HCEC 1CT (cell line): ENCODE measurements around the gene NR5A2.

ENCODE experiments used
- DNase-seq: peaks from one replicate; pipeline ENCODE4 v3.0.0-alpha.2; 2017

NR5A2 gene

DNA sequence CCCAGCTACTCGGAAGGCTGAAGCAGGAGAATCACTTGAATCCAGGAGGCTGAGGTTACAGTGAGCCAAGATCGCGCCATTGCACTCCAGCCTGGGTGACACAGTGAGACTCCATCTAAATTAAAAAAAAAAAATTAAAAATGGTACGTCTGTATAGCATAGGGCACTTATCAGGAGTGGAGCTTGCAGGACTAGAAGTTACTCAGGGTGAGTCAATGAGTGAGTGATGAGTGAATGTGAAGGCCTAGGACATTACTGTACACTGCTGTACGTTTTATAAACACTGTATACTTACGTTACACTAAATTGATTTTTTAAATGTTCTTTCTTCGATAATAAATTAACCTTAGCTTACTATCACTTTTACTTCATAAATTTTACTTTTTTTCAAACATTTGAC, 183.6 kb downstream of the NR5A2 start:
- DNase-seq = peak; percentile 86

GRCh38 chr1:200213392-200213791, 185.9 kb downstream of the NR5A2 start:
- DNase-seq = no peak

DNA sequence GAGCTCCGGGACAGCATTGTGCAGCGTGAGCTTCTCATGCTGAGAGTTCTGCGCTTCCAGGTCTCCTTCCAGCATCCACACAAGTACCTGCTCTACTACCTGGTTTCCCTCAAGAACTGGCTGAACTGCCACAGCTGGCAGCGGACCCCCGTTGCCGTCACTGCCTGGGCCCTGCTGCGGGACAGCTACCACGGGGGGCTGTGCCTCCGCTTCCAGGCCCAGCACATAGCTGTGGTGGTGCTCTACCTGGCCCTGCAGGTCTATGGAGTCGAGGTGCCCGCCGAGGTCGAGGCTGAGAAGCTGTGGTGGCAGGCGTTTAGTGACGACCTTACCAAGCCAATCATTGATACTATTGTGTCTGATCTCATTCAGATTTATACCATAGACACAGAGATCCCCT, 186.4 kb downstream of the NR5A2 start:
- no peak for DNase-seq

- DNase-seq = no peak
These were observed 187.8 kb downstream of the NR5A2 start for GRCh38 chr1:200215350-200215749.

- no peak for DNase-seq
These were observed 190.2 kb downstream of the NR5A2 start for GRCh38 chr1:200217703-200218102.

- DNase-seq = no peak
These were observed 194.2 kb downstream of the NR5A2 start for GRCh38 chr1:200221614-200222282.

- DNase-seq = no peak
These were observed 195.7 kb downstream of the NR5A2 start for GRCh38 chr1:200223207-200223606.

DNA sequence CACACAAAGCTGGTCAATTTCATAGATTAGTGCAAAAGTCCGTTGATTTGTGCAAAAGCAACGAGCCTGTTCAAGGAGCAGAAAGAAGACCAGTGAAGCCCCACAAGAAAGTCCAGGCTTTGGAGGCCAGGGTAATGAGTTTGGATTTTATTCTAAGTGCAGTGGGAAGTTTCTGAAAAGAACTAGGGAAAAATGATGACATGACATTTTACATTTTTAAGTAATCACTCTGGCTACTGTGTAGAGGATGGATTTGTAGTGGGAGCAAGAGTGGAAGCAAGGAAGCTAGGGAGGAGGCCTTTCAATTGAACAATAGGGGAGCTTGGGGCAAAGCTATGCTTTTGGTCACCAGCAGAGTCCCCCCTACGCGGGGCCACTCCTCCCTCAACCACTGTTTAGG, 196.1 kb downstream of the NR5A2 start:
- no peak for DNase-seq

DNA sequence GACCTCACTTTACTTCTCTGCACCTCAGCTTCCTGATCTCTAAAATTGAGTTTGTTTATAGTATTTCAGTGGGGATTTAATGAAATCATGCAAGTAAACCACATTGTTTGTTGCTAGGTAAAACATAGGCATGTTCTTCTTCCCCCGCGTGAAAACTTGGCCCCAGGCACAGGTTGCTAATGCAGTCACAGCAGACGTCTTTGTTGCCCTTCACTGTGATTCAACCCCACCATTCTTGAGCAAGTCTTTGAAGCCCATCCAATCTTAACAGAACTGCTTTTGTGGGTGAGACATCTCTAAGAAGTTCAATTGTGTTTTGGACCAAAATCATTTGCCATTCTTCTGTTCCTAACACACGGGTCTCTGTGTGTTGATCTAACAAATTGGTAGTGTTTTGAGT, 196.8 kb downstream of the NR5A2 start:
- DNase-seq = no peak

DNA sequence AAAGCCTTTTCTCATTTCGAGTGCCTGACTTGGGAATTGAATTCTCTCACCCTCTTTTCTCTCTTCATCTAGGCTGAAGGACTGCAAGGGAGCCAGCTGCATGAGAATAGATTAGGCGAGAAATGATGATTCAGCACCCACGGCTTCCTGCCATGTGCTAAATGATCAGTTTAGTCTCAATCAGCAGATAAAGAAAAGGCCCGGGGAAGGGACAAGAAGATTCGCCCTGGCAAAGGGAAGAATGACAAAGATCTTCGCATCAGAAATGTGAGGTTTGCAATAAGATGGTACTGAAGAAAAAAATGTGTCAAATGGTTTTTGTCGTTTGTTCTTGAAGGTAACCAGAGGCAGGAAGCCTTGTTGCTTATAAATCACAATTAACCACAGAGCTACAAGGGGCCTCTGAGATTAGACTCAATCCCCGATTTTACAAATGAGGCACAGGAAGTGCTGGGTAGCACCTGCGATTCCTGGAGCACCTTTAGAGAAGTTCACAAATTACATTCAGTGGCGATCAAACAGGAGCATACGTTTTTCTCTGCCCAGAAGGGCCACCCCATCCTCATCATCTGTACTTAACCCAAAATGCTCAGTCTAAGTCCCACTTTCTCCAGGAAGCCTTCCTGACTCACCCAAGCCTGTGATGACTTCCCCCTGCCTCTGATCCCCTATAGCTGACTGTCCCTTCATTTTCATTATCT, 198.9 kb downstream of the NR5A2 start:
- peak; percentile 37 for DNase-seq

- DNase-seq = no peak
These were observed 199.4 kb downstream of the NR5A2 start for GRCh38 chr1:200226969-200227303.
